A549 (cell line): Measurements from ENCODE around the gene ZNF367. TPM values are rescaled to one million over a fixed set of nuclear protein-coding genes. Genes with fewer than 3 reads are reported as not detected.

Experiments used
- ATAC-seq, 2 experiments: fragments of 200-7000 bp in 1 of 2; fragments of >200 bp in 1 of 2; cut with Nextera tagmentation in 1 of 2; cut with Tn5 transposase in 1 of 2; 3 replicates each; pipeline versions ENCODE4 v1.8.0 to v1.9.1; 2018 to 2020; ENCODE audit warnings: mild to moderate bottlenecking in 1 of 2, moderate library complexity in 1 of 2
- CTCF ChIA-PET: fragments of 300-600 bp; sonication (Branson Sonifier 250); formaldehyde crosslinking; extraction: SDS; loops from one replicate; lab custom pipeline; 2021; ENCODE audit warnings: antibody characterized with exemption, inconsistent platforms; lab: Yijun Ruan, JAX
- POLR2A ChIA-PET: fragments of 350-600 bp; formaldehyde crosslinking; extraction: SDS; loops from one replicate; lab custom pipeline; 2021; ENCODE audit warnings: antibody characterized with exemption, inconsistent platforms; lab: Yijun Ruan, JAX
- DNase-seq, 2 experiments: peaks; one replicate each; pipeline versions ENCODE4 v3.0.0 to v3.0.0-alpha.2; 2011 to 2016; ENCODE audit warnings: low read depth in 1 of 2, low spot score in 1 of 2
- FAIRE-seq: peaks from 2 replicates; lab custom pipeline; 2011; peaks lifted over from hg19 to GRCh38; lab: Jason Lieb, UNC
- H3K27ac ChIP-seq, 2 experiments: fragments of >200 bp; sonication (Bioruptor Twin); formaldehyde crosslinking; 3 replicates each; pipeline ENCODE4 v1.5.1; 2016 to 2017
- H3K4me1 ChIP-seq: fragments of >200 bp; sonication (Bioruptor Twin); formaldehyde crosslinking; 3 replicates; pipeline ENCODE4 v1.6.1; 2016
- H3K4me2 ChIP-seq: fragments of >200 bp; sonication (Bioruptor Twin); formaldehyde crosslinking; 3 replicates; pipeline ENCODE4 v1.6.1; 2016
- H3K4me3 ChIP-seq: fragments of >200 bp; sonication (Bioruptor Twin); formaldehyde crosslinking; 3 replicates; pipeline ENCODE4 v1.5.1; 2016
- H3K9me3 ChIP-seq: fragments of >200 bp; sonication (Bioruptor Twin); formaldehyde crosslinking; 3 replicates; pipeline ENCODE4 v1.6.1; 2016
- ATOH8 ChIP-seq: fragments of 250-450 bp; sonication (Bioruptor Pico); IDR thresholded peaks from 2 replicates; pipeline ENCODE4 v1.5.0; 2020; ENCODE audit warnings: low read depth, mild to moderate bottlenecking, moderate library complexity
- BHLHE40 ChIP-seq: IDR thresholded peaks from 2 replicates; pipeline ENCODE4 v1.6.1; 2012; ENCODE audit warnings: low read depth, low read length, inconsistent platforms
- CBX2 ChIP-seq: fragments of 200-600 bp; sonication (generic); IDR thresholded peaks from 2 replicates; pipeline ENCODE4 v1.6.1; 2016; ENCODE audit warnings: low read depth, mild to moderate bottlenecking, borderline replicate concordance
- CBX8 ChIP-seq: fragments of 200-600 bp; sonication (generic); IDR thresholded peaks from 2 replicates; pipeline ENCODE4 v1.6.1; 2016
- CEBPB ChIP-seq, 2 experiments: fragments of >200 bp in 1 of 2; sonication (Bioruptor Twin) in 1 of 2; formaldehyde crosslinking in 1 of 2; IDR thresholded peaks; 2 replicates each; pipeline ENCODE4 v1.6.1; 2012 to 2016
- CHD4 ChIP-seq: fragments of 200-600 bp; sonication (generic); IDR thresholded peaks from 2 replicates; pipeline ENCODE4 v1.6.1; 2016; ENCODE audit warnings: antibody characterized with exemption, mild to moderate bottlenecking, borderline replicate concordance
- ELK1 ChIP-seq: fragments of 150-350 bp; IDR thresholded peaks from 2 replicates; pipeline ENCODE4 v1.6.1; 2014; ENCODE audit warnings: low read depth, mild to moderate bottlenecking, low read length
- FOSL2 ChIP-seq, 2 experiments: fragments of 450-650 bp in 1 of 2; fragments of >200 bp in 1 of 2; sonication (Bioruptor Twin) in 1 of 2; formaldehyde crosslinking; IDR thresholded peaks; 2 replicates each; pipeline versions ENCODE4 v1.5.0 to v1.6.1; 2016 to 2020; ENCODE audit warnings: mild to moderate bottlenecking in 1 of 2, moderate library complexity in 1 of 2
- HDAC2 ChIP-seq: fragments of 200-600 bp; sonication (generic); IDR thresholded peaks from 2 replicates; pipeline ENCODE4 v1.6.1; 2016
- HEYL ChIP-seq: fragments of 250-450 bp; sonication (Bioruptor Pico); IDR thresholded peaks from 2 replicates; pipeline ENCODE4 v1.8.0; 2021; ENCODE audit warnings: mild to moderate bottlenecking, moderate library complexity
- HOXA7 ChIP-seq: fragments of 250-450 bp; sonication (Bioruptor Pico); IDR thresholded peaks from 2 replicates; pipeline ENCODE4 v1.5.0; 2020; ENCODE audit warnings: mild to moderate bottlenecking, moderate library complexity
- HOXB13 ChIP-seq: fragments of 250-450 bp; sonication (Bioruptor Pico); IDR thresholded peaks from 2 replicates; pipeline ENCODE4 v1.5.0; 2020; ENCODE audit warnings: low read depth, mild to moderate bottlenecking, moderate library complexity
- JUN ChIP-seq, 2 experiments: fragments of >200 bp; sonication (Bioruptor Twin); formaldehyde crosslinking; IDR thresholded peaks; 2 replicates in 1 of 2; 3 replicates in 1 of 2; pipeline ENCODE4 v1.6.1; 2016 to 2017
- MAFK ChIP-seq: fragments of 450-650 bp; IDR thresholded peaks from 2 replicates; pipeline ENCODE4 v1.6.1; 2014; ENCODE audit not compliant: partially characterized antibody
- MYC ChIP-seq: IDR thresholded peaks from 2 replicates; pipeline ENCODE4 v1.6.1; 2012; ENCODE audit warnings: mild to moderate bottlenecking, inconsistent platforms, low read length, improper control_type of control experiment, borderline replicate concordance
- NFE2L2 ChIP-seq: fragments of 150-350 bp; conservative IDR thresholded peaks from 2 replicates; pipeline ENCODE4 v1.6.1; 2014; ENCODE audit warnings: low read length
- NPAS2 ChIP-seq: fragments of 250-450 bp; sonication (Bioruptor Pico); IDR thresholded peaks from 2 replicates; pipeline ENCODE4 v1.8.0; 2022; ENCODE audit warnings: mild to moderate bottlenecking, moderate library complexity, borderline replicate concordance
- PHF8 ChIP-seq: fragments of 200-600 bp; sonication (generic); IDR thresholded peaks from 2 replicates; pipeline ENCODE4 v1.6.1; 2016; ENCODE audit warnings: low read depth, mild to moderate bottlenecking, antibody characterized with exemption, moderate library complexity, borderline replicate concordance
- POLR2A ChIP-seq: IDR thresholded peaks from 2 replicates; pipeline ENCODE4 v1.6.1; 2012; ENCODE audit warnings: mild to moderate bottlenecking, low read length
- POLR2AphosphoS2 ChIP-seq: conservative IDR thresholded peaks from 2 replicates; pipeline ENCODE4 v1.6.1; 2012; ENCODE audit warnings: low read length, improper control_type of control experiment, inconsistent platforms
- RFX5 ChIP-seq: fragments of 450-650 bp; IDR thresholded peaks from 2 replicates; pipeline ENCODE4 v1.7.1; 2014; ENCODE audit warnings: antibody characterized with exemption, mild to moderate bottlenecking, moderate library complexity
- RNF2 ChIP-seq: fragments of 200-600 bp; sonication (generic); IDR thresholded peaks from 2 replicates; pipeline ENCODE4 v1.6.1; 2016; ENCODE audit warnings: low read depth, mild to moderate bottlenecking, antibody characterized with exemption, moderate library complexity, borderline replicate concordance
- SREBF2 ChIP-seq: fragments of 450-650 bp; IDR thresholded peaks from 2 replicates; pipeline ENCODE4 v1.6.1; 2014; ENCODE audit warnings: mild to moderate bottlenecking, moderate library complexity
- TFCP2L1 ChIP-seq: fragments of 250-450 bp; sonication (Bioruptor Pico); IDR thresholded peaks from 2 replicates; pipeline ENCODE4 v1.5.0; 2021; ENCODE audit warnings: mild to moderate bottlenecking
- TP53 ChIP-seq: fragments of 250-450 bp; sonication (Bioruptor Pico); IDR thresholded peaks from 2 replicates; pipeline ENCODE4 v1.5.0; 2021; ENCODE audit warnings: mild to moderate bottlenecking, moderate library complexity
- ZFP36 ChIP-seq: fragments of 450-650 bp; IDR thresholded peaks from 2 replicates; pipeline ENCODE4 v1.6.1; 2014; ENCODE audit warnings: borderline replicate concordance; ENCODE audit not compliant: partially characterized antibody
- ZNF302 ChIP-seq: fragments of 250-450 bp; sonication (Bioruptor Pico); IDR thresholded peaks from 2 replicates; pipeline ENCODE4 v1.9.0; 2021; ENCODE audit warnings: inconsistent platforms, mild to moderate bottlenecking, moderate library complexity
- WGBS: methylation state at CpG from one replicate; pipeline ENCODE4 v1.1.6; 2017; ENCODE audit errors: missing lambda C conversion rate; 5-methylcytosine and 5-hydroxymethylcytosine counted together
- polyA plus RNA-seq, 4 experiments: library from polyadenylated mRNA; depleted of rRNA in 3 of 4; stranded (reverse); fragments of >200 nt; fragmentation: RNase III in 1 of 4; extraction: RNeasy Plus Mini Kit Qiagen cat#74134 plus additional on column Dnase treatment in 1 of 4; gene quantifications; 2 replicates in 3 of 4; 3 replicates in 1 of 4; pipeline ENCODE4 v1.2.3, GENCODE V29; 2011 to 2017
- TF ChIP-seq, protein P1 (sequence below): IDR thresholded peaks from 2 replicates; pipeline ENCODE4 v1.6.1; 2012
- TF ChIP-seq, protein P2 (sequence below): fragments of >200 bp; sonication (Bioruptor Twin); formaldehyde crosslinking; IDR thresholded peaks from 2 replicates; pipeline ENCODE4 v1.6.1; 2016
- TF ChIP-seq, protein P3 (sequence below): IDR thresholded peaks from 2 replicates; pipeline ENCODE4 v1.6.1; 2012

The ZNF367 gene
- polyA plus RNA-seq, 2 of the 4 experiments (the other 2 are of a cell fraction), result 4.8 to 8.3 TPM

GRCh38 chr9:96382839-96383164 lies 35.4 kb downstream of the ZNF367 start:
- 26% methylated on average over 7 of the region's 7 CpGs for WGBS
- CTCF ChIA-PET, result interaction anchor here (0.5 to 1.5 kb wide), 6 partner anchors 15 to 540 kb away, joined by 3 to 6 read pairs (median 4); no protein-coding TSS in a partner anchor
- DNase-seq (no peak), FAIRE-seq (no peak), ATAC-seq (no peak)
- TF ChIP-seq, protein P1, sequence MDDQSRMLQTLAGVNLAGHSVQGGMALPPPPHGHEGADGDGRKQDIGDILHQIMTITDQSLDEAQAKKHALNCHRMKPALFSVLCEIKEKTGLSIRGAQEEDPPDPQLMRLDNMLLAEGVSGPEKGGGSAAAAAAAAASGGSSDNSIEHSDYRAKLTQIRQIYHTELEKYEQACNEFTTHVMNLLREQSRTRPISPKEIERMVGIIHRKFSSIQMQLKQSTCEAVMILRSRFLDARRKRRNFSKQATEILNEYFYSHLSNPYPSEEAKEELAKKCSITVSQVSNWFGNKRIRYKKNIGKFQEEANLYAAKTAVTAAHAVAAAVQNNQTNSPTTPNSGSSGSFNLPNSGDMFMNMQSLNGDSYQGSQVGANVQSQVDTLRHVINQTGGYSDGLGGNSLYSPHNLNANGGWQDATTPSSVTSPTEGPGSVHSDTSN, result no peak
- no peak for TF ChIP-seq ELK1
- no peak for TF ChIP-seq BHLHE40
- no peak for TF ChIP-seq CEBPB (IDR thresholded peaks at IDR 0.05)
- no peak for TF ChIP-seq PHF8
- TF ChIP-seq TP53 (CRISPR knock-in tag), result no peak
- TF ChIP-seq SREBF2, result no peak
- no peak for TF ChIP-seq HOXB13 (CRISPR knock-in tag)
- TF ChIP-seq RFX5, result no peak
- TF ChIP-seq, protein P2, sequence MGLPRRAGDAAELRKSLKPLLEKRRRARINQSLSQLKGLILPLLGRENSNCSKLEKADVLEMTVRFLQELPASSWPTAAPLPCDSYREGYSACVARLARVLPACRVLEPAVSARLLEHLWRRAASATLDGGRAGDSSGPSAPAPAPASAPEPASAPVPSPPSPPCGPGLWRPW, result no peak
- no peak for TF ChIP-seq POLR2AphosphoS2
- TF ChIP-seq HEYL, result no peak
- TF ChIP-seq ATOH8 (CRISPR knock-in tag), result no peak
- no peak for TF ChIP-seq RNF2
- TF ChIP-seq CHD4, result no peak
- TF ChIP-seq MYC, result no peak
- peak overlapping the region; percentile 92 to 96 for H3K27ac ChIP-seq
- peak overlapping the region; percentile 89 for H3K4me3 ChIP-seq
- H3K9me3 ChIP-seq, result no peaks in the 10 kb centered on the region
- H3K4me2 ChIP-seq, result peak overlapping the region; percentile 93
- POLR2A ChIA-PET, result interaction anchor here (0.7 kb wide), 1 partner anchor 12 kb away, joined by 3 read pairs; no protein-coding TSS in a partner anchor
- H3K4me1 ChIP-seq, result peaks cover 53% of the 10 kb centered on the region

GRCh38 chr9:96382175-96382574 lies 36.0 kb downstream of the ZNF367 start:
- POLR2A ChIA-PET, result interaction anchor here (0.7 kb wide), 1 partner anchor 13 kb away, joined by 3 read pairs; no protein-coding TSS in a partner anchor
- H3K27ac ChIP-seq, result peak overlapping the region; percentile 92 to 96; a peak in 5 of 6 replicates
- no peak for FAIRE-seq
- H3K4me1 ChIP-seq, result peaks cover 59% of the 10 kb centered on the region
- no peaks in the 10 kb centered on the region for H3K9me3 ChIP-seq
- peak overlapping the region; percentile 93 for H3K4me2 ChIP-seq
- ATAC-seq, result no peak
- CTCF ChIA-PET, result interaction anchor here (0.8 to 1.5 kb wide), 5 partner anchors 16 to 175 kb away, joined by 3 to 6 read pairs (median 3); no protein-coding TSS in a partner anchor
- 47% methylated on average over 2 of the region's 2 CpGs for WGBS
- peak overlapping the region; percentile 89 for H3K4me3 ChIP-seq
- TF ChIP-seq FOSL2 (IDR thresholded peaks at IDR 0.05), result no peak
- 0 out of 2 replicates have a peak, but pooled peaks have one; percentile 18 for TF ChIP-seq FOSL2 (CRISPR knock-in tag; IDR thresholded peaks at IDR 0.05)
- TF ChIP-seq POLR2A, result no peak
- TF ChIP-seq, all 56 proteins: peak for 1
- DNase-seq, result no peak

- no peak for FAIRE-seq
- Histone ChIP-seq H3K4me1 (peaks cover 60% of the 10 kb centered on the region), H3K27ac (peak overlapping the region in 1 of 2 experiments; percentile 96; a peak in 3 of 6 replicates), H3K4me2 (peak overlapping the region; percentile 93), H3K9me3 (no peaks in the 10 kb centered on the region), H3K4me3 (no peak overlapping the region)
- DNase-seq, result no peak
- ATAC-seq, result no peak
- CTCF ChIA-PET, result interaction anchor here (0.9 to 1.5 kb wide), 2 partner anchors 31 to 65 kb away, joined by 3 to 6 read pairs; no protein-coding TSS in a partner anchor
- POLR2A ChIA-PET, result no interaction called here
- whole genome bisulfite sequencing, result 82% methylated on average over 4 of the region's 4 CpGs
- TF ChIP-seq, protein P1, result no peak
- no peak for TF ChIP-seq JUN (IDR thresholded peaks at IDR 0.05)
- TF ChIP-seq CBX8, result no peak
- TF ChIP-seq NFE2L2, result no peak
- TF ChIP-seq, protein P3, sequence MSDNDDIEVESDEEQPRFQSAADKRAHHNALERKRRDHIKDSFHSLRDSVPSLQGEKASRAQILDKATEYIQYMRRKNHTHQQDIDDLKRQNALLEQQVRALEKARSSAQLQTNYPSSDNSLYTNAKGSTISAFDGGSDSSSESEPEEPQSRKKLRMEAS, result no peak
- no peak for TF ChIP-seq TFCP2L1 (CRISPR knock-in tag)
- no peak for TF ChIP-seq ZNF302 (CRISPR knock-in tag)
- TF ChIP-seq HOXB13 (CRISPR knock-in tag), result no peak
- TF ChIP-seq ZFP36, result no peak
- no peak for TF ChIP-seq CBX2
- TF ChIP-seq POLR2A, result no peak
- no peak for TF ChIP-seq ATOH8 (CRISPR knock-in tag)
- TF ChIP-seq MAFK, result no peak
- no peak for TF ChIP-seq BHLHE40
- no peak for TF ChIP-seq NPAS2 (CRISPR knock-in tag)
- no peak for TF ChIP-seq HOXA7
- TF ChIP-seq HDAC2, result no peak
Measured at GRCh38 chr9:96381696-96382095, 36.5 kb downstream of the ZNF367 start.
